H4 (cell line): ENCODE measurements around the gene OR51B5. TPM values are rescaled to one million over a fixed set of nuclear protein-coding genes. Genes with fewer than 3 reads are reported as not detected.
"Not testable (repeated sequence)": the region's sequence is repeated elsewhere in the genome, so short reads cannot be mapped to it uniquely, and the experiment has no call there.

Source experiments
- DNase-seq: peaks from one replicate; pipeline ENCODE4 v3.0.0-alpha.2; 2015; ENCODE audit warnings: low spot score
- total RNA-seq: library from RNA; depleted of rRNA; stranded (reverse); fragments of >200 nt; shearing (Covaris generic); gene quantifications from 2 replicates; pipeline ENCODE4 v1.2.3, GENCODE V29; 2014; rRNA removed

Gene OR51B5
- total RNA-seq, 1 experiment from 2014 or later, result 28.2 TPM

- no peak for DNase-seq
These were observed 8.2 kb downstream of the OR51B5 start for GRCh38 chr11:5335170-5335569.

GRCh38 chr11:5324197-5324596, 19.1 kb downstream of the OR51B5 start, which contains the start of gene OR51B2:
Gene OR51B2 (minus strand): TSS chr11:5324297. CDS start chr11:5324297, 0 bp downstream.
- no peak for DNase-seq

- no peak for DNase-seq
These were observed 26.0 kb downstream of the OR51B5 start for GRCh38 chr11:5317292-5317691.

GRCh38 chr11:5313326-5314023, 29.8 kb downstream of the OR51B5 start:
- not testable (repeated sequence) for DNase-seq

- DNase-seq, result no peak
These were observed 32.9 kb downstream of the OR51B5 start for GRCh38 chr11:5310423-5310822.

GRCh38 chr11:5307256-5308019, 35.9 kb downstream of the OR51B5 start:
- no peak for DNase-seq

GRCh38 chr11:5304046-5304445, 39.3 kb downstream of the OR51B5 start:
- no peak for DNase-seq

- DNase-seq, result no peak
These were observed 39.7 kb downstream of the OR51B5 start for GRCh38 chr11:5303626-5304025.

- DNase-seq, result no peak
These were observed 41.5 kb downstream of the OR51B5 start, which contains the start of gene OR51B4 for GRCh38 chr11:5301846-5302245. Gene OR51B4 (minus strand): TSS chr11:5301946. CDS start chr11:5301946, 0 bp downstream.

- no peak for DNase-seq
These were observed 43.1 kb downstream of the OR51B5 start for GRCh38 chr11:5300251-5300650.

- DNase-seq, result no peak
These were observed 44.9 kb downstream of the OR51B5 start for GRCh38 chr11:5298451-5298850.

- no peak for DNase-seq
These were observed 45.5 kb downstream of the OR51B5 start for GRCh38 chr11:5297721-5298323.

GRCh38 chr11:5294342-5294995, 48.9 kb downstream of the OR51B5 start:
- not testable (repeated sequence) for DNase-seq

GRCh38 chr11:5293028-5293427, 50.3 kb downstream of the OR51B5 start:
- no peak for DNase-seq

Other genes starting within 250 kb of the OR51B5 start
- gene OR52A5, start 205.2 kb downstream of the OR51B5 start, total RNA-seq, result not detected in 2 replicates
- gene OR52A1, start 188.8 kb downstream of the OR51B5 start, total RNA-seq, result not detected in 2 replicates
- not detected in 2 replicates for gene OR51V1, start 142.8 kb downstream of the OR51B5 start, total RNA-seq
- not detected in 2 replicates for gene HBB, start 116.5 kb downstream of the OR51B5 start, total RNA-seq
- not detected in 2 replicates for gene HBD, start 109.0 kb downstream of the OR51B5 start, total RNA-seq
- gene HBG1, start 93.7 kb downstream of the OR51B5 start, total RNA-seq, result 2.1 TPM in 1 of 2 replicates, not detected in the other
- gene HBG2, start 88.7 kb downstream of the OR51B5 start, total RNA-seq, result 0.23 and 2.6 TPM in 2 replicates
- 28.6 and 32.7 TPM in 2 replicates for gene HBE1, start 73.6 kb downstream of the OR51B5 start, total RNA-seq
- gene OR51B4, start 41.6 kb downstream of the OR51B5 start, total RNA-seq, result 1.1 and 6.9 TPM in 2 replicates
- gene OR51B2, start 19.2 kb downstream of the OR51B5 start, total RNA-seq, result not detected in 2 replicates
- not detected in 2 replicates for gene OR51B6, start 8.0 kb upstream of the OR51B5 start, total RNA-seq
- gene OR51M1, start 40.3 kb upstream of the OR51B5 start, total RNA-seq, result not detected in 2 replicates
- gene OR51Q1, start 78.6 kb upstream of the OR51B5 start, total RNA-seq, result not detected in 2 replicates
- gene OR51I1, start 98.0 kb upstream of the OR51B5 start, total RNA-seq, result 0.45 TPM in 1 of 2 replicates, not detected in the other
- gene OR51I2, start 105.8 kb upstream of the OR51B5 start, total RNA-seq, result not detected in 2 replicates
- not detected in 2 replicates for gene OR52D1, start 145.2 kb upstream of the OR51B5 start, total RNA-seq
- gene UBQLN3, start 166.4 kb upstream of the OR51B5 start, total RNA-seq, result not detected in 2 replicates
- not detected in 2 replicates for gene UBQLNL, start 173.2 kb upstream of the OR51B5 start, total RNA-seq
- gene OR52H1, start 205.0 kb upstream of the OR51B5 start, total RNA-seq, result not detected in 2 replicates
- not detected in 2 replicates for gene OR52B6, start 237.4 kb upstream of the OR51B5 start, total RNA-seq